ENCODE measurements around the gene PELI3. TPM values are rescaled to one million over a fixed set of nuclear protein-coding genes. Genes with fewer than 3 reads are reported as not detected.

PELI3 gene
- polyA plus RNA-seq, 1 donor from 2014 or later, result 13.3 TPM

DNA sequence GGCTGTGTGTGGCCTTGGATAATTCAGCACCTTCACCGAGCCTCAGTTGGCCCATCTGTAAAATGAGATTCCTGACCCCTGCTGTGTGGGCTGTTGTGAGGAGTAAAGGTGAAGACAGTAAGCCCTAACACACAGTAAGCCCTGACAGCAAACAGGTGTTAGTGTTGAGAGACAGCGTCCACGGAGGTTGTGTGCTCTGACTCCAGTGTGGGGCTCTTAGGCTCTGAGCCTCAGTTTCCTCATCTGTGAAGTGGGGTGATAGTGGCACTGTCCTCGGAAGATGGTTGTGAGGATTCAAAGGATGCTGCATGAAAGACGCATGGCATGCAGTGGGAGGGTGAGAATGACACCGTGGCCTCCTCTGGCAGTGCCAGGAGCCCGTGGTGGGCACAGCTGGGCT is 27.8 kb downstream of the PELI3 start:
- no peaks in the 10 kb centered on the region for H3K79me2 ChIP-seq (replicated peaks; ENCODE audit: insufficient read depth, low read length)
- no peak overlapping the region for H3K9ac ChIP-seq (ENCODE audit: low read length)
- no peaks in the 10 kb centered on the region for H4K20me1 ChIP-seq (ENCODE audit: insufficient read depth)
- no peaks in the 10 kb centered on the region for H3K36me3 ChIP-seq (ENCODE audit: insufficient read depth, low read length)
- H2AFZ ChIP-seq (ENCODE audit: low read depth, low read length), result no peak overlapping the region
- no peak for TF ChIP-seq SMC3 (conservative IDR thresholded peaks at IDR 0.05; ENCODE audit: poor library complexity)
- TF ChIP-seq RAD21 (conservative IDR thresholded peaks at IDR 0.05), result no peak
- no peak for TF ChIP-seq MXI1 (conservative IDR thresholded peaks at IDR 0.05; ENCODE audit: poor library complexity, severe bottlenecking)
- no peak for TF ChIP-seq TAF1 (IDR thresholded peaks at IDR 0.05; ENCODE audit: low read depth)
- TF ChIP-seq, protein P1, sequence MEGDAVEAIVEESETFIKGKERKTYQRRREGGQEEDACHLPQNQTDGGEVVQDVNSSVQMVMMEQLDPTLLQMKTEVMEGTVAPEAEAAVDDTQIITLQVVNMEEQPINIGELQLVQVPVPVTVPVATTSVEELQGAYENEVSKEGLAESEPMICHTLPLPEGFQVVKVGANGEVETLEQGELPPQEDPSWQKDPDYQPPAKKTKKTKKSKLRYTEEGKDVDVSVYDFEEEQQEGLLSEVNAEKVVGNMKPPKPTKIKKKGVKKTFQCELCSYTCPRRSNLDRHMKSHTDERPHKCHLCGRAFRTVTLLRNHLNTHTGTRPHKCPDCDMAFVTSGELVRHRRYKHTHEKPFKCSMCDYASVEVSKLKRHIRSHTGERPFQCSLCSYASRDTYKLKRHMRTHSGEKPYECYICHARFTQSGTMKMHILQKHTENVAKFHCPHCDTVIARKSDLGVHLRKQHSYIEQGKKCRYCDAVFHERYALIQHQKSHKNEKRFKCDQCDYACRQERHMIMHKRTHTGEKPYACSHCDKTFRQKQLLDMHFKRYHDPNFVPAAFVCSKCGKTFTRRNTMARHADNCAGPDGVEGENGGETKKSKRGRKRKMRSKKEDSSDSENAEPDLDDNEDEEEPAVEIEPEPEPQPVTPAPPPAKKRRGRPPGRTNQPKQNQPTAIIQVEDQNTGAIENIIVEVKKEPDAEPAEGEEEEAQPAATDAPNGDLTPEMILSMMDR (IDR thresholded peaks at IDR 0.05; ENCODE audit: poor library complexity, severe bottlenecking), result no peak
- TF ChIP-seq, protein P2, sequence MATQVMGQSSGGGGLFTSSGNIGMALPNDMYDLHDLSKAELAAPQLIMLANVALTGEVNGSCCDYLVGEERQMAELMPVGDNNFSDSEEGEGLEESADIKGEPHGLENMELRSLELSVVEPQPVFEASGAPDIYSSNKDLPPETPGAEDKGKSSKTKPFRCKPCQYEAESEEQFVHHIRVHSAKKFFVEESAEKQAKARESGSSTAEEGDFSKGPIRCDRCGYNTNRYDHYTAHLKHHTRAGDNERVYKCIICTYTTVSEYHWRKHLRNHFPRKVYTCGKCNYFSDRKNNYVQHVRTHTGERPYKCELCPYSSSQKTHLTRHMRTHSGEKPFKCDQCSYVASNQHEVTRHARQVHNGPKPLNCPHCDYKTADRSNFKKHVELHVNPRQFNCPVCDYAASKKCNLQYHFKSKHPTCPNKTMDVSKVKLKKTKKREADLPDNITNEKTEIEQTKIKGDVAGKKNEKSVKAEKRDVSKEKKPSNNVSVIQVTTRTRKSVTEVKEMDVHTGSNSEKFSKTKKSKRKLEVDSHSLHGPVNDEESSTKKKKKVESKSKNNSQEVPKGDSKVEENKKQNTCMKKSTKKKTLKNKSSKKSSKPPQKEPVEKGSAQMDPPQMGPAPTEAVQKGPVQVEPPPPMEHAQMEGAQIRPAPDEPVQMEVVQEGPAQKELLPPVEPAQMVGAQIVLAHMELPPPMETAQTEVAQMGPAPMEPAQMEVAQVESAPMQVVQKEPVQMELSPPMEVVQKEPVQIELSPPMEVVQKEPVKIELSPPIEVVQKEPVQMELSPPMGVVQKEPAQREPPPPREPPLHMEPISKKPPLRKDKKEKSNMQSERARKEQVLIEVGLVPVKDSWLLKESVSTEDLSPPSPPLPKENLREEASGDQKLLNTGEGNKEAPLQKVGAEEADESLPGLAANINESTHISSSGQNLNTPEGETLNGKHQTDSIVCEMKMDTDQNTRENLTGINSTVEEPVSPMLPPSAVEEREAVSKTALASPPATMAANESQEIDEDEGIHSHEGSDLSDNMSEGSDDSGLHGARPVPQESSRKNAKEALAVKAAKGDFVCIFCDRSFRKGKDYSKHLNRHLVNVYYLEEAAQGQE (IDR thresholded peaks at IDR 0.05; ENCODE audit: borderline replicate concordance), result no peak
- TF ChIP-seq EP300 (conservative IDR thresholded peaks at IDR 0.05; ENCODE audit: poor library complexity, severe bottlenecking), result no peak
- no peak for TF ChIP-seq EZH2 (IDR thresholded peaks at IDR 0.05; ENCODE audit: borderline replicate concordance, insufficient read depth, low read length, poor library complexity, severe bottlenecking)
- TF ChIP-seq POLR2AphosphoS5 (IDR thresholded peaks at IDR 0.05), result no peak
- no peak overlapping the region for H3K4me3 ChIP-seq (ENCODE audit: low read length)
- H3K9me3 ChIP-seq (ENCODE audit: low read length), result no peaks in the 10 kb centered on the region
- no peaks in the 10 kb centered on the region for H3F3A ChIP-seq (ENCODE audit: insufficient read depth, low read length, poor library complexity, severe bottlenecking)
- H3K4me2 ChIP-seq (ENCODE audit: low read length), result no peak overlapping the region
- H3K27ac ChIP-seq (ENCODE audit: low read length), result no peak overlapping the region
- no peaks in the 10 kb centered on the region for H3K27me3 ChIP-seq (ENCODE audit: insufficient read depth, low read depth, low read length)
- no peaks in the 10 kb centered on the region for H3K9me2 ChIP-seq (ENCODE audit: insufficient read depth, low read length)

DNA sequence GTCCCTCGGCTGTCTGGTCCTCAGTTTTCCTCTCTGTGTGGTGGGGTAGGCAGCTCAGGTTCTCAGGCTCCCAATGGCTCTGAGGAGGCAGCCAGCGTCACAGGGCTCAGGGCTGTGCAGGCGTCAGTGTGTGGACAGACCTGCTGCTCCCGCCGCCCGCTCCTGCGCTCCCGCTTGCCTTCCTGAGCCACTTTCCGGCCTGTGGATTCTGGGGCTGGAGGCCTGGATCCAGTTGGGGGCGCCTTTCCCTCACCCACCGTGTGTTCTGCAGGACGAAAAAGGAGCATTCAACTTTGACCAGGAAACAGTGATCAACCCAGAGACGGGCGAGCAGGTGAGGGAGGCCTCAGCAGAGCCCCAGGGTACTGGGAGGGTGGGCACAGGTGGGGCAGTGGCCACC is 28.2 kb downstream of the PELI3 start:
- Histone ChIP-seq H3K36me3 (ENCODE audit: insufficient read depth, low read length) (no peaks in the 10 kb centered on the region), H3K9me3 (ENCODE audit: low read length) (no peaks in the 10 kb centered on the region), H3K4me3 (ENCODE audit: low read length) (no peak overlapping the region), H2AFZ (ENCODE audit: low read depth, low read length) (no peak overlapping the region), H3K27ac (ENCODE audit: low read length) (no peak overlapping the region), H3F3A (ENCODE audit: insufficient read depth, low read length, poor library complexity, severe bottlenecking) (no peaks in the 10 kb centered on the region), H3K9me2 (ENCODE audit: insufficient read depth, low read length) (no peaks in the 10 kb centered on the region), H3K4me2 (ENCODE audit: low read length) (no peak overlapping the region), H3K79me2 (replicated peaks; ENCODE audit: insufficient read depth, low read length) (no peaks in the 10 kb centered on the region), H4K20me1 (ENCODE audit: insufficient read depth) (no peaks in the 10 kb centered on the region), H3K9ac (ENCODE audit: low read length) (no peak overlapping the region), H3K27me3 (ENCODE audit: insufficient read depth, low read depth, low read length) (no peaks in the 10 kb centered on the region)
- TF ChIP-seq TAF1 (IDR thresholded peaks at IDR 0.05; ENCODE audit: low read depth), result no peak
- no peak for TF ChIP-seq RAD21 (conservative IDR thresholded peaks at IDR 0.05)
- TF ChIP-seq EP300 (conservative IDR thresholded peaks at IDR 0.05; ENCODE audit: poor library complexity, severe bottlenecking), result no peak
- TF ChIP-seq, protein P1 (IDR thresholded peaks at IDR 0.05; ENCODE audit: poor library complexity, severe bottlenecking), result no peak
- no peak for TF ChIP-seq SMC3 (conservative IDR thresholded peaks at IDR 0.05; ENCODE audit: poor library complexity)
- no peak for TF ChIP-seq POLR2AphosphoS5 (IDR thresholded peaks at IDR 0.05)
- no peak for TF ChIP-seq MXI1 (conservative IDR thresholded peaks at IDR 0.05; ENCODE audit: poor library complexity, severe bottlenecking)
- TF ChIP-seq, protein P2 (IDR thresholded peaks at IDR 0.05; ENCODE audit: borderline replicate concordance), result no peak
- TF ChIP-seq EZH2 (IDR thresholded peaks at IDR 0.05; ENCODE audit: borderline replicate concordance, insufficient read depth, low read length, poor library complexity, severe bottlenecking), result no peak
